Measurements from ENCODE around the gene DLL1.

DNA sequence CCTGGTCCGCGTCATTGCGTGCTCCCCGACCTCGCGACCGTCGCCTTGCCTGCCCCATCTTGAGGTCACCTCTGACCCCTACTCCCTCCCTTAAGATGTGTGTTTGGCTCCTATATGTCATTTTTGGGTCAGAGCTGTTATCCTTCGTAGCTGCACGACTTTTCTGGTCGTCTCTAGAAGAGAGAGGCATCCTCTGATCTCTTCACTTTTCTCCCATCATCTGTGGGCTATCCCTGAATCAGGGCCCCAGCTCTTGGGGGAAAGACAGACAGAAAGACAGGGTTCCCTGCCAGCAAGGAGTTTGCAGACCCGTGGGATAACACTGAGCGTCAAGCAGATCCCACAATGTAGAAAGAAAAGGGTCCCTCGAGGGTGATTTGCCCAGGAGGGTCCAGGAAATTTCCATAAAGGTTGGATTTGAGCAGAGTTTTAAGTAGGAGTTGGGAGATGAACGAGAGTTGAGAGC is 16.2 kb upstream of the DLL1 start:
- TF ChIP-seq, protein P1, sequence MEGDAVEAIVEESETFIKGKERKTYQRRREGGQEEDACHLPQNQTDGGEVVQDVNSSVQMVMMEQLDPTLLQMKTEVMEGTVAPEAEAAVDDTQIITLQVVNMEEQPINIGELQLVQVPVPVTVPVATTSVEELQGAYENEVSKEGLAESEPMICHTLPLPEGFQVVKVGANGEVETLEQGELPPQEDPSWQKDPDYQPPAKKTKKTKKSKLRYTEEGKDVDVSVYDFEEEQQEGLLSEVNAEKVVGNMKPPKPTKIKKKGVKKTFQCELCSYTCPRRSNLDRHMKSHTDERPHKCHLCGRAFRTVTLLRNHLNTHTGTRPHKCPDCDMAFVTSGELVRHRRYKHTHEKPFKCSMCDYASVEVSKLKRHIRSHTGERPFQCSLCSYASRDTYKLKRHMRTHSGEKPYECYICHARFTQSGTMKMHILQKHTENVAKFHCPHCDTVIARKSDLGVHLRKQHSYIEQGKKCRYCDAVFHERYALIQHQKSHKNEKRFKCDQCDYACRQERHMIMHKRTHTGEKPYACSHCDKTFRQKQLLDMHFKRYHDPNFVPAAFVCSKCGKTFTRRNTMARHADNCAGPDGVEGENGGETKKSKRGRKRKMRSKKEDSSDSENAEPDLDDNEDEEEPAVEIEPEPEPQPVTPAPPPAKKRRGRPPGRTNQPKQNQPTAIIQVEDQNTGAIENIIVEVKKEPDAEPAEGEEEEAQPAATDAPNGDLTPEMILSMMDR (conservative IDR thresholded peaks at IDR 0.05; ENCODE audit: low read length), result no peak
- no peak for TF ChIP-seq EZH2phosphoT487 (IDR thresholded peaks at IDR 0.05; ENCODE audit: borderline replicate concordance, low read depth, low read length)

Measured in OCI-LY7 (cell line).